Measurements from ENCODE around the gene NPTN. TPM values are rescaled to one million over a fixed set of nuclear protein-coding genes. Genes with fewer than 3 reads are reported as not detected.

NPTN gene
- total and polyA plus RNA-seq, 2 donors from 2014 or later: 100 to 130 TPM

- Histone ChIP-seq H3K27me3 (ENCODE audit: control insufficient read depth, insufficient read depth, low read length) (no peaks in the 10 kb centered on the region), H3K36me3 (ENCODE audit: control insufficient read depth in 2 of 3, insufficient read depth in 3 of 3, low read length in 3 of 3) (no peaks in the 10 kb centered on the region), H3K9me3 (ENCODE audit: control insufficient read depth in 2 of 3, insufficient read depth in 1 of 3, low read length in 3 of 3) (no peaks in the 10 kb centered on the region), H3K4me3 (ENCODE audit: low read length in 3 of 3) (no peak overlapping the region), H3K4me1 (ENCODE audit: control insufficient read depth in 2 of 3, insufficient read depth in 2 of 3, low read depth in 1 of 3, low read length in 3 of 3) (no peaks in the 10 kb centered on the region), H3K9ac (ENCODE audit: low read length in 3 of 3) (no peak overlapping the region), H3K27ac (ENCODE audit: low read depth in 2 of 2, low read length in 2 of 2) (no peak overlapping the region)
- no peak for FAIRE-seq
- no peak for TF ChIP-seq CTCF (IDR thresholded peaks at IDR 0.05; ENCODE audit: borderline replicate concordance, extremely low read depth, insufficient read depth)
- intact Hi-C loops (cut with DNase I): no loop called here
- DNase-seq: no peak
These were observed 94.5 kb downstream of the NPTN start for GRCh38 chr15:73538563-73539211.

- DNase-seq: no peak
- FAIRE-seq: peak; percentile 8
- H3K4me1 ChIP-seq (ENCODE audit: control insufficient read depth in 2 of 3, insufficient read depth in 2 of 3, low read depth in 1 of 3, low read length in 3 of 3): no peaks in the 10 kb centered on the region
- H3K27me3 ChIP-seq (ENCODE audit: control insufficient read depth, insufficient read depth, low read length): no peaks in the 10 kb centered on the region
- no peak overlapping the region for H3K27ac ChIP-seq (ENCODE audit: low read depth in 2 of 2, low read length in 2 of 2)
- no peak overlapping the region for H3K4me3 ChIP-seq (ENCODE audit: low read length in 3 of 3)
- no peak for TF ChIP-seq CTCF (IDR thresholded peaks at IDR 0.05; ENCODE audit: borderline replicate concordance, extremely low read depth, insufficient read depth)
- intact Hi-C loops (cut with DNase I): no loop called here
- H3K36me3 ChIP-seq (ENCODE audit: control insufficient read depth in 2 of 3, insufficient read depth in 3 of 3, low read length in 3 of 3): no peaks in the 10 kb centered on the region
- no peaks in the 10 kb centered on the region for H3K9me3 ChIP-seq (ENCODE audit: control insufficient read depth in 2 of 3, insufficient read depth in 1 of 3, low read length in 3 of 3)
- H3K9ac ChIP-seq (ENCODE audit: low read length in 3 of 3): no peak overlapping the region
These were observed 95.1 kb downstream of the NPTN start for GRCh38 chr15:73538123-73538522.

- DNase-seq (peak in 2 of 5 donors; percentile 4 to 7), FAIRE-seq (no peak)
- Histone ChIP-seq H3K9me3 (ENCODE audit: control insufficient read depth in 2 of 3, insufficient read depth in 1 of 3, low read length in 3 of 3) (no peaks in the 10 kb centered on the region), H3K27ac (ENCODE audit: low read depth in 2 of 2, low read length in 2 of 2) (no peak overlapping the region), H3K36me3 (ENCODE audit: control insufficient read depth in 2 of 3, insufficient read depth in 3 of 3, low read length in 3 of 3) (no peaks in the 10 kb centered on the region), H3K27me3 (ENCODE audit: control insufficient read depth, insufficient read depth, low read length) (no peaks in the 10 kb centered on the region), H3K4me3 (ENCODE audit: low read length in 3 of 3) (no peak overlapping the region), H3K4me1 (ENCODE audit: control insufficient read depth in 2 of 3, insufficient read depth in 2 of 3, low read depth in 1 of 3, low read length in 3 of 3) (no peaks in the 10 kb centered on the region), H3K9ac (ENCODE audit: low read length in 3 of 3) (no peak overlapping the region)
- TF ChIP-seq CTCF (IDR thresholded peaks at IDR 0.05; ENCODE audit: borderline replicate concordance, extremely low read depth, insufficient read depth): no peak
- intact Hi-C loops (cut with DNase I): no loop called here
These were observed 102.5 kb downstream of the NPTN start for GRCh38 chr15:73530649-73531048.

GRCh38 chr15:73527598-73527997 lies 105.6 kb downstream of the NPTN start:
- Histone ChIP-seq H3K27me3 (ENCODE audit: control insufficient read depth, insufficient read depth, low read length) (no peaks in the 10 kb centered on the region), H3K27ac (ENCODE audit: low read depth in 2 of 2, low read length in 2 of 2) (no peak overlapping the region), H3K36me3 (ENCODE audit: control insufficient read depth in 2 of 3, insufficient read depth in 3 of 3, low read length in 3 of 3) (no peaks in the 10 kb centered on the region), H3K4me1 (ENCODE audit: control insufficient read depth in 2 of 3, insufficient read depth in 2 of 3, low read depth in 1 of 3, low read length in 3 of 3) (no peaks in the 10 kb centered on the region), H3K4me3 (ENCODE audit: low read length in 3 of 3) (no peak overlapping the region), H3K9me3 (ENCODE audit: control insufficient read depth in 2 of 3, insufficient read depth in 1 of 3, low read length in 3 of 3) (peaks cover 0 to 2% (median 0%) of the 10 kb centered on the region in 3 donors), H3K9ac (ENCODE audit: low read length in 3 of 3) (no peak overlapping the region)
- intact Hi-C loops (cut with DNase I): no loop called here
- FAIRE-seq (no peak), DNase-seq (no peak)
- TF ChIP-seq CTCF (IDR thresholded peaks at IDR 0.05; ENCODE audit: borderline replicate concordance, extremely low read depth, insufficient read depth): no peak
